H9 (cell line): Measurements from ENCODE around the gene LRPPRC. TPM values are rescaled to one million over a fixed set of nuclear protein-coding genes. Genes with fewer than 3 reads are reported as not detected.

ENCODE experiments used
- DNase-seq: peaks from one replicate; pipeline ENCODE4 v3.0.0-alpha.2; 2017
- H2AFZ ChIP-seq: one replicate; pipeline ENCODE4 v1.6.1; 2013; ENCODE audit warnings: mild to moderate bottlenecking, low read length, control low read depth, moderate library complexity
- H2AK5ac ChIP-seq: 2 replicates; pipeline ENCODE4 v1.6.1; 2013; ENCODE audit warnings: low read length, control low read depth, mixed read lengths; ENCODE audit not compliant: insufficient read length
- H2BK120ac ChIP-seq: one replicate; pipeline ENCODE4 v1.6.1; 2013; ENCODE audit warnings: low read depth, mild to moderate bottlenecking, low read length, control low read depth, inconsistent platforms; ENCODE audit not compliant: poor library complexity, severe bottlenecking
- H2BK12ac ChIP-seq: 2 replicates; pipeline ENCODE4 v1.6.1; 2013; ENCODE audit warnings: low read length, control low read depth, mixed read lengths, low read depth; ENCODE audit not compliant: insufficient read length
- H2BK15ac ChIP-seq: 2 replicates; pipeline ENCODE4 v1.6.1; 2013; ENCODE audit warnings: low read depth, low read length, control low read depth
- H2BK20ac ChIP-seq: one replicate; pipeline ENCODE4 v1.6.1; 2013; ENCODE audit warnings: low read depth, mild to moderate bottlenecking, low read length, control low read depth, inconsistent platforms; ENCODE audit not compliant: poor library complexity, severe bottlenecking
- H2BK5ac ChIP-seq: 2 replicates; pipeline ENCODE4 v1.6.1; 2013; ENCODE audit warnings: low read length, control low read depth, mixed read lengths; ENCODE audit not compliant: insufficient read length
- H3K14ac ChIP-seq: 2 replicates; pipeline ENCODE4 v1.6.1; 2013; ENCODE audit warnings: low read length, control low read depth; ENCODE audit not compliant: insufficient read depth
- H3K18ac ChIP-seq: 2 replicates; pipeline ENCODE4 v1.6.1; 2013; ENCODE audit warnings: low read depth, mild to moderate bottlenecking, mixed read lengths, low read length, control low read depth; ENCODE audit not compliant: insufficient read length
- H3K23ac ChIP-seq: 2 replicates; pipeline ENCODE4 v1.6.1; 2013; ENCODE audit warnings: low read length, control low read depth, mixed read lengths, low read depth; ENCODE audit not compliant: insufficient read length
- H3K23me2 ChIP-seq: 2 replicates; pipeline ENCODE4 v1.6.1; 2013; ENCODE audit warnings: low read depth, mild to moderate bottlenecking, mixed read lengths, low read length, control low read depth; ENCODE audit not compliant: insufficient read length, poor library complexity, severe bottlenecking
- H3K27ac ChIP-seq: 2 replicates; pipeline ENCODE4 v1.5.1; 2013; ENCODE audit warnings: low read length, control low read depth, mixed read lengths, low read depth; ENCODE audit not compliant: insufficient read length
- H3K27me3 ChIP-seq: 2 replicates; pipeline ENCODE4 v1.6.1; 2013; ENCODE audit warnings: low read length, control low read depth, inconsistent platforms; ENCODE audit not compliant: insufficient read depth
- H3K4ac ChIP-seq: 2 replicates; pipeline ENCODE4 v1.6.1; 2013; ENCODE audit warnings: low read depth, mild to moderate bottlenecking, control low read depth, inconsistent platforms, low read length, moderate library complexity
- H3K4me1 ChIP-seq: 2 replicates; pipeline ENCODE4 v1.6.1; 2013; ENCODE audit warnings: low read length, control low read depth, inconsistent platforms; ENCODE audit not compliant: insufficient read depth
- H3K4me2 ChIP-seq: 2 replicates; pipeline ENCODE4 v1.6.1; 2013; ENCODE audit warnings: low read length, control low read depth, mixed read lengths; ENCODE audit not compliant: insufficient read length, insufficient read depth
- H3K56ac ChIP-seq: 2 replicates; pipeline ENCODE4 v1.6.1; 2013; ENCODE audit warnings: low read depth, mild to moderate bottlenecking, mixed read lengths, low read length, control low read depth; ENCODE audit not compliant: insufficient read length
- H3K79me1 ChIP-seq: 2 replicates; pipeline ENCODE4 v1.6.1; 2013; ENCODE audit warnings: low read depth, mild to moderate bottlenecking, moderate library complexity, low read length, control low read depth, inconsistent platforms; ENCODE audit not compliant: insufficient read depth, poor library complexity, severe bottlenecking
- H3K79me2 ChIP-seq: 2 replicates; pipeline ENCODE4 v1.6.1; 2013; ENCODE audit warnings: low read length, control low read depth, inconsistent platforms; ENCODE audit not compliant: insufficient read depth
- H3K9ac ChIP-seq: 2 replicates; pipeline ENCODE4 v1.6.1; 2013; ENCODE audit warnings: low read length, control low read depth, mixed read lengths; ENCODE audit not compliant: insufficient read length; ENCODE audit errors: extremely low read depth
- H3K9me3 ChIP-seq: one replicate; pipeline ENCODE4 v1.6.1; 2013; ENCODE audit warnings: low read depth, low read length, inconsistent platforms; ENCODE audit not compliant: control insufficient read depth
- H3T11ph ChIP-seq: one replicate; pipeline ENCODE4 v1.6.1; 2013; ENCODE audit warnings: mild to moderate bottlenecking, low read length, control low read depth, inconsistent platforms
- H4K20me1 ChIP-seq: one replicate; pipeline ENCODE4 v1.6.1; 2013; ENCODE audit not compliant: control insufficient read depth, insufficient read length, insufficient read depth
- H4K5ac ChIP-seq: 2 replicates; pipeline ENCODE4 v1.6.1; 2013; ENCODE audit warnings: low read depth, mild to moderate bottlenecking, mixed read lengths, low read length, control low read depth; ENCODE audit not compliant: insufficient read length
- H4K8ac ChIP-seq: replicated peaks from 2 replicates; pipeline ENCODE4 v1.6.1; 2013; ENCODE audit warnings: low read length, control low read depth, mixed read lengths, low read depth; ENCODE audit not compliant: insufficient read length
- H4K91ac ChIP-seq: 2 replicates; pipeline ENCODE4 v1.6.1; 2013; ENCODE audit warnings: low read depth, mild to moderate bottlenecking, moderate library complexity, mixed read lengths, low read length, control low read depth; ENCODE audit not compliant: insufficient read length
- H3K27ac Mint-ChIP-seq, 3 experiments: 2 replicates in 2 of 3; 3 replicates in 1 of 3; pipeline ENCODE4 v1.8.0; 2020 to 2021; ENCODE audit warnings: mixed read lengths in 3 of 3, mild to moderate bottlenecking in 1 of 3, moderate library complexity in 1 of 3
- H3K27me3 Mint-ChIP-seq: 2 replicates; pipeline ENCODE4 v1.8.0; 2021; ENCODE audit warnings: low read depth, mild to moderate bottlenecking, moderate library complexity, mixed read lengths
- H3K36me3 Mint-ChIP-seq, 3 experiments: 2 replicates in 2 of 3; 3 replicates in 1 of 3; pipeline ENCODE4 v1.8.0; 2020 to 2021; ENCODE audit warnings: low read depth in 3 of 3, mixed read lengths in 3 of 3; ENCODE audit not compliant: insufficient read depth in 1 of 3
- H3K4me1 Mint-ChIP-seq, 2 experiments: 2 replicates each; pipeline ENCODE4 v1.8.0; 2020; ENCODE audit warnings: mixed read lengths in 2 of 2
- H3K4me3 Mint-ChIP-seq, 2 experiments: 2 replicates in 1 of 2; 3 replicates in 1 of 2; pipeline ENCODE4 v1.8.0; 2020 to 2021; ENCODE audit warnings: mild to moderate bottlenecking in 2 of 2, mixed read lengths in 2 of 2, moderate library complexity in 1 of 2
- H3K9me3 Mint-ChIP-seq, 2 experiments: 2 replicates in 1 of 2; 3 replicates in 1 of 2; pipeline ENCODE4 v1.8.0; 2020; ENCODE audit warnings: mild to moderate bottlenecking in 2 of 2, mixed read lengths in 2 of 2, moderate library complexity in 1 of 2
- WGBS: extraction: QIAGEN DNeasy Blood & Tissue Kit; methylation state at CpG from one replicate; pipeline ENCODE4 v1.1.7; 2013; ENCODE audit warnings: missing lambda C conversion rate, low lambda C conversion rate, mixed read lengths; ENCODE audit not compliant: insufficient read length; ENCODE audit errors: extremely low coverage; 5-methylcytosine and 5-hydroxymethylcytosine counted together
- total RNA-seq: library from RNA; stranded (reverse); gene quantifications from 2 replicates; pipeline ENCODE4 v1.2.1, GENCODE V29; 2021
- TF ChIP-seq, protein P1 (sequence below): fragments of 200-600 bp; sonication (generic); conservative IDR thresholded peaks from 3 replicates; pipeline ENCODE4 v1.8.0; 2021; ENCODE audit warnings: antibody characterized with exemption, mild to moderate bottlenecking

The LRPPRC gene
- total RNA-seq, 1 experiment from 2014 or later = 182 TPM

DNA sequence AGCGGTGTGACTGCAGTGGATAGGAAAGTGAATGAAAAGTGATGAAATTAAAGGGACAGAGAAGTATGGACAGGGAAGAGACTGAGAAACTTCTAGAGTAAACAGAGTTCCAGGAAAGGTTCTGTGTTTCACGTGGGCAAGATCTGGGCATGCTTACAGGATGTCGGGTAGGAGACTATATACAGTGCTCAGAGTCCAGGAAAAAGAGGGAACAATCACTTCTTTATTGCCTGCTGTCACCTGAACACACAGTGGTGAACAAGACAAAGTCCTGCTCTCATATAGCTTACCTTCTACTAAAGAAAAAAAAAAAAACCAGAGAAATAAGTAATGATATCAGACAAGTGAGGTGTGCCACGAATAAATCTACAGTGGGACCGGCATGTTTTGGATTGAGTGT lies 2.4 kb downstream of the LRPPRC start:
- no peak overlapping the region for H4K5ac ChIP-seq
- no peak overlapping the region for H2AFZ ChIP-seq
- no peak overlapping the region for H2BK20ac ChIP-seq
- no peak overlapping the region for H3K23ac ChIP-seq
- TF ChIP-seq, protein P1, sequence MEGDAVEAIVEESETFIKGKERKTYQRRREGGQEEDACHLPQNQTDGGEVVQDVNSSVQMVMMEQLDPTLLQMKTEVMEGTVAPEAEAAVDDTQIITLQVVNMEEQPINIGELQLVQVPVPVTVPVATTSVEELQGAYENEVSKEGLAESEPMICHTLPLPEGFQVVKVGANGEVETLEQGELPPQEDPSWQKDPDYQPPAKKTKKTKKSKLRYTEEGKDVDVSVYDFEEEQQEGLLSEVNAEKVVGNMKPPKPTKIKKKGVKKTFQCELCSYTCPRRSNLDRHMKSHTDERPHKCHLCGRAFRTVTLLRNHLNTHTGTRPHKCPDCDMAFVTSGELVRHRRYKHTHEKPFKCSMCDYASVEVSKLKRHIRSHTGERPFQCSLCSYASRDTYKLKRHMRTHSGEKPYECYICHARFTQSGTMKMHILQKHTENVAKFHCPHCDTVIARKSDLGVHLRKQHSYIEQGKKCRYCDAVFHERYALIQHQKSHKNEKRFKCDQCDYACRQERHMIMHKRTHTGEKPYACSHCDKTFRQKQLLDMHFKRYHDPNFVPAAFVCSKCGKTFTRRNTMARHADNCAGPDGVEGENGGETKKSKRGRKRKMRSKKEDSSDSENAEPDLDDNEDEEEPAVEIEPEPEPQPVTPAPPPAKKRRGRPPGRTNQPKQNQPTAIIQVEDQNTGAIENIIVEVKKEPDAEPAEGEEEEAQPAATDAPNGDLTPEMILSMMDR = no peak
- H4K8ac ChIP-seq = no peak overlapping the region
- Mint-ChIP-seq H3K27me3 (no peaks in the 10 kb centered on the region), H3K4me1 (peaks cover 29 to 33% of the 10 kb centered on the region in 2 experiments), H3K27ac (peak overlapping the region in 1 of 3 experiments; percentile 83; a peak in 2 of 7 replicates), H3K9me3 (no peaks in the 10 kb centered on the region), H3K36me3 (peaks cover 39 to 61% (median 52%) of the 10 kb centered on the region in 3 experiments), H3K4me3 (peak overlapping the region; percentile 95 to 97)
- H3K4me1 ChIP-seq = no peaks in the 10 kb centered on the region; the same call in 1 of the 2 replicates
- H2BK15ac ChIP-seq = no peak overlapping the region
- peaks cover 7% of the 10 kb centered on the region for H3K23me2 ChIP-seq
- no peaks in the 10 kb centered on the region for H3K9me3 ChIP-seq
- H3K79me2 ChIP-seq = peaks cover 59% of the 10 kb centered on the region
- peak overlapping the region; percentile 4 for H3K9ac ChIP-seq
- H2BK120ac ChIP-seq = no peak overlapping the region
- H3K14ac ChIP-seq = no peak overlapping the region
- no peak overlapping the region for H2AK5ac ChIP-seq
- no peak overlapping the region for H3T11ph ChIP-seq
- H3K4me2 ChIP-seq = peak overlapping the region; percentile 92
- DNase-seq = no peak
- no peak overlapping the region for H3K27ac ChIP-seq
- H2BK12ac ChIP-seq = no peak overlapping the region
- H3K18ac ChIP-seq = no peak overlapping the region
- no peak overlapping the region for H3K4ac ChIP-seq
- no peaks in the 10 kb centered on the region for H3K27me3 ChIP-seq
- H3K56ac ChIP-seq = no peak overlapping the region
- no peaks in the 10 kb centered on the region for H4K20me1 ChIP-seq
- no peak overlapping the region for H4K91ac ChIP-seq
- no peak overlapping the region for H2BK5ac ChIP-seq
- H3K79me1 ChIP-seq = peaks cover 3% of the 10 kb centered on the region
- WGBS = no CpG with 5 or more reads among the region's 5 CpGs
